H1 (cell line): ENCODE results near the gene UCP2. TPM values are rescaled to one million over a fixed set of nuclear protein-coding genes. Genes with fewer than 3 reads are reported as not detected.

Experiments
- CTCF ChIA-PET: fragments of 300-600 bp; sonication (Branson Sonifier 250); formaldehyde crosslinking; loops from one replicate; lab custom pipeline; 2021; ENCODE audit not compliant: partially characterized antibody; lab: Charles Lee
- POLR2A ChIA-PET: fragments of 300-600 bp; sonication (Branson Sonifier 250); formaldehyde crosslinking; loops from one replicate; lab custom pipeline; 2021; ENCODE audit warnings: inconsistent platforms; ENCODE audit not compliant: partially characterized antibody; lab: Charles Lee
- DNase-seq, 2 experiments: peaks; one replicate each; pipeline versions ENCODE4 v3.0.0 to v3.0.0-alpha.2; 2010 to 2022; ENCODE audit warnings: low spot score in 2 of 2, low read depth in 1 of 2, mixed read lengths in 1 of 2
- FAIRE-seq: peaks from 2 replicates; lab custom pipeline; 2011; peaks lifted over from hg19 to GRCh38; lab: Jason Lieb, UNC
- H2AFZ ChIP-seq: 2 replicates; pipeline ENCODE4 v1.8.1; 2012; ENCODE audit warnings: low read length, inconsistent platforms
- H2AK5ac ChIP-seq: 2 replicates; pipeline ENCODE4 v1.6.1; 2013; ENCODE audit warnings: low read depth, low read length
- H2BK120ac ChIP-seq: replicated peaks from 2 replicates; pipeline ENCODE3; 2013; ENCODE audit warnings: low read depth, low read length, inconsistent platforms
- H2BK12ac ChIP-seq: 2 replicates; pipeline ENCODE4 v1.6.1; 2013; ENCODE audit warnings: low read depth, low read length
- H2BK15ac ChIP-seq: 2 replicates; pipeline ENCODE4 v1.6.1; 2013; ENCODE audit warnings: low read length
- H2BK20ac ChIP-seq: 2 replicates; pipeline ENCODE4 v1.6.1; 2013; ENCODE audit warnings: low read length
- H2BK5ac ChIP-seq: 2 replicates; pipeline ENCODE4 v1.6.1; 2013; ENCODE audit warnings: low read depth, low read length
- H3K14ac ChIP-seq: 2 replicates; pipeline ENCODE4 v1.6.1; 2013; ENCODE audit warnings: inconsistent platforms; ENCODE audit not compliant: insufficient read length
- H3K18ac ChIP-seq: 2 replicates; pipeline ENCODE4 v1.6.1; 2013; ENCODE audit warnings: low read length; ENCODE audit errors: extremely low read depth
- H3K23ac ChIP-seq: 2 replicates; pipeline ENCODE4 v1.6.1; 2013; ENCODE audit warnings: inconsistent platforms; ENCODE audit not compliant: insufficient read length
- H3K23me2 ChIP-seq: 2 replicates; pipeline ENCODE4 v1.6.1; 2013; ENCODE audit warnings: low read depth, low read length
- H3K27ac ChIP-seq: 2 replicates; pipeline ENCODE4 v1.6.1; 2011; ENCODE audit warnings: low read depth, low read length, inconsistent platforms
- H3K27me3 ChIP-seq, 4 experiments: replicated peaks in 1 of 4; 1 replicate in 1 of 4; 2 replicates in 3 of 4; pipeline versions ENCODE4 v1.6.1 to v1.8.1; 2011 to 2013; ENCODE audit warnings: low read length in 3 of 4, mild to moderate bottlenecking in 3 of 4, inconsistent platforms in 2 of 4, mixed read lengths in 2 of 4, moderate library complexity in 1 of 4; ENCODE audit not compliant: control insufficient read depth in 3 of 4, insufficient read depth in 3 of 4; ENCODE audit errors: extremely low read depth in 1 of 4
- H3K36me3 ChIP-seq, 4 experiments: 2 replicates each; pipeline versions ENCODE4 v1.6.1 to v1.8.1; 2011 to 2013; ENCODE audit warnings: mild to moderate bottlenecking in 4 of 4, low read length in 3 of 4, moderate library complexity in 2 of 4, control low read depth in 1 of 4, inconsistent platforms in 1 of 4; ENCODE audit not compliant: insufficient read depth in 4 of 4, control insufficient read depth in 2 of 4
- H3K4ac ChIP-seq: replicated peaks from 2 replicates; pipeline ENCODE3; 2013; ENCODE audit warnings: low read length, low read depth, mixed read lengths, inconsistent platforms; ENCODE audit not compliant: insufficient read length
- H3K4me1 ChIP-seq, 4 experiments: replicated peaks in 1 of 4; 1 replicate in 1 of 4; 2 replicates in 3 of 4; pipeline versions ENCODE4 v1.6.1 to v1.8.1; 2011 to 2013; ENCODE audit warnings: low read length in 3 of 4, inconsistent platforms in 2 of 4, mixed read lengths in 1 of 4; ENCODE audit not compliant: insufficient read depth in 4 of 4, control insufficient read depth in 3 of 4
- H3K4me2 ChIP-seq, 2 experiments: 2 replicates each; pipeline versions ENCODE4 v1.6.1 to v1.8.1; 2011 to 2013; ENCODE audit warnings: low read depth in 2 of 2, low read length in 2 of 2, control low read depth in 1 of 2, inconsistent platforms in 1 of 2, mild to moderate bottlenecking in 1 of 2; ENCODE audit not compliant: insufficient read depth in 1 of 2
- H3K4me3 ChIP-seq, 4 experiments: fragments of 200-600, 300-600 bp in 1 of 4; sonication (generic), shearing (Covaris generic), sonication (Bioruptor Twin) in 1 of 4; 2 replicates each; pipeline versions ENCODE4 v1.5.1 to v1.8.1; 2011 to 2016; ENCODE audit warnings: low read length in 4 of 4, low read depth in 3 of 4, control low read depth in 2 of 4, inconsistent platforms in 2 of 4, mild to moderate bottlenecking in 2 of 4, mixed read lengths in 1 of 4, moderate library complexity in 1 of 4; ENCODE audit not compliant: insufficient read depth in 2 of 4; ENCODE audit errors: extremely low read depth in 1 of 4
- H3K56ac ChIP-seq: replicated peaks from 2 replicates; pipeline ENCODE3; 2013; ENCODE audit warnings: low read depth, mild to moderate bottlenecking, mixed read lengths, low read length, inconsistent platforms; ENCODE audit not compliant: insufficient read length
- H3K79me1 ChIP-seq: 2 replicates; pipeline ENCODE4 v1.6.1; 2013; ENCODE audit warnings: low read depth, low read length, control low read depth
- H3K79me2 ChIP-seq, 2 experiments: 2 replicates each; pipeline versions ENCODE4 v1.6.1 to v1.8.1; 2012 to 2013; ENCODE audit warnings: low read length in 2 of 2, mild to moderate bottlenecking in 2 of 2, inconsistent platforms in 1 of 2; ENCODE audit not compliant: insufficient read depth in 2 of 2, control insufficient read depth in 1 of 2
- H3K9ac ChIP-seq, 4 experiments: replicated peaks in 1 of 4; 1 replicate in 1 of 4; 2 replicates in 3 of 4; pipeline versions ENCODE4 v1.6.1 to v1.8.1; 2011 to 2013; ENCODE audit warnings: low read depth in 3 of 4, low read length in 3 of 4, control low read depth in 2 of 4, mild to moderate bottlenecking in 2 of 4, moderate library complexity in 2 of 4, inconsistent platforms in 1 of 4; ENCODE audit errors: extremely low read depth in 1 of 4
- H3K9me3 ChIP-seq, 2 experiments: 2 replicates each; pipeline versions ENCODE4 v1.6.1 to v1.8.1; 2012 to 2013; ENCODE audit warnings: mild to moderate bottlenecking in 2 of 2, moderate library complexity in 2 of 2, control low read depth in 1 of 2, inconsistent platforms in 1 of 2, low read depth in 1 of 2, low read length in 1 of 2, mixed read lengths in 1 of 2; ENCODE audit not compliant: insufficient read depth in 2 of 2
- H4K20me1 ChIP-seq, 2 experiments: replicated peaks in 1 of 2; 2 replicates each; pipeline versions ENCODE3 to v1.8.1; 2011 to 2013; ENCODE audit warnings: inconsistent platforms in 2 of 2, low read length in 2 of 2, mild to moderate bottlenecking in 1 of 2; ENCODE audit not compliant: insufficient read depth in 2 of 2, control insufficient read depth in 1 of 2
- H4K5ac ChIP-seq: 2 replicates; pipeline ENCODE4 v1.6.1; 2013; ENCODE audit warnings: low read length, low read depth, mixed read lengths, inconsistent platforms; ENCODE audit not compliant: insufficient read length
- H4K8ac ChIP-seq: 2 replicates; pipeline ENCODE4 v1.8.0; 2013; ENCODE audit warnings: mild to moderate bottlenecking, moderate library complexity, low read length, inconsistent platforms; ENCODE audit not compliant: insufficient read depth; ENCODE audit errors: extremely low read depth
- H4K91ac ChIP-seq: replicated peaks from 2 replicates; pipeline ENCODE3; 2013; ENCODE audit warnings: low read length, mixed read lengths, inconsistent platforms; ENCODE audit not compliant: insufficient read length
- CEBPB ChIP-seq: IDR thresholded peaks from 2 replicates; pipeline ENCODE4 v1.6.1; 2012; ENCODE audit warnings: low read depth, low read length
- EP300 ChIP-seq, 2 experiments: IDR thresholded peaks; 1 replicate in 1 of 2; 2 replicates in 1 of 2; pipeline ENCODE4 v1.6.1; 2011 to 2012; ENCODE audit warnings: low read depth in 2 of 2, low read length in 2 of 2, mild to moderate bottlenecking in 2 of 2, borderline replicate concordance in 1 of 2, inconsistent platforms in 1 of 2, moderate library complexity in 1 of 2
- EZH2 ChIP-seq: fragments of 200-600 bp; sonication (generic); IDR thresholded peaks from 2 replicates; pipeline ENCODE4 v1.7.1; 2012; ENCODE audit warnings: low read depth, mild to moderate bottlenecking, moderate library complexity, low read length, inconsistent platforms; ENCODE audit not compliant: severe bottlenecking
- JUN ChIP-seq: IDR thresholded peaks from 2 replicates; pipeline ENCODE4 v1.6.1; 2011; ENCODE audit warnings: low read depth, mild to moderate bottlenecking, improper control_type of control experiment, low read length
- NANOG ChIP-seq: IDR thresholded peaks from 2 replicates; pipeline ENCODE4 v1.6.1; 2011; ENCODE audit warnings: low read length, low read depth, mild to moderate bottlenecking, inconsistent platforms; ENCODE audit not compliant: insufficient read depth, poor library complexity, severe bottlenecking
- PHF8 ChIP-seq: fragments of 200-600 bp; sonication (generic); conservative IDR thresholded peaks from 2 replicates; pipeline ENCODE4 v1.7.1; 2012; ENCODE audit warnings: low read depth, mild to moderate bottlenecking, inconsistent platforms, low read length, moderate library complexity
- POLR2A ChIP-seq, 2 experiments: IDR thresholded peaks; 1 replicate in 1 of 2; 2 replicates in 1 of 2; pipeline ENCODE4 v1.6.1; 2011; ENCODE audit warnings: low read depth in 2 of 2, low read length in 2 of 2, mild to moderate bottlenecking in 2 of 2; ENCODE audit errors: control extremely low read depth in 1 of 2
- RAD21 ChIP-seq, 2 experiments: IDR thresholded peaks in 1 of 2; conservative IDR thresholded peaks in 1 of 2; 2 replicates each; pipeline ENCODE4 v1.6.1; 2011; ENCODE audit warnings: low read depth in 2 of 2, low read length in 2 of 2, improper control_type of control experiment in 1 of 2, inconsistent platforms in 1 of 2, mild to moderate bottlenecking in 1 of 2, moderate library complexity in 1 of 2
- RBBP5 ChIP-seq: IDR thresholded peaks from 2 replicates; pipeline ENCODE4 v1.7.1; 2012; ENCODE audit warnings: low read depth, mild to moderate bottlenecking, inconsistent platforms, low read length, moderate library complexity, borderline replicate concordance
- RNF2 ChIP-seq: fragments of 200-900, 300-1000 bp; sonication (generic); IDR thresholded peaks from 2 replicates; pipeline ENCODE4 v1.7.1; 2016; ENCODE audit warnings: borderline replicate concordance, low read depth, mild to moderate bottlenecking, antibody characterized with exemption, low read length; ENCODE audit not compliant: poor library complexity, severe bottlenecking; ENCODE audit errors: missing control alignments
- TAF1 ChIP-seq: IDR thresholded peaks from 2 replicates; pipeline ENCODE4 v1.6.1; 2011; ENCODE audit warnings: mild to moderate bottlenecking, low read depth, low read length
- WGBS, 2 experiments: shearing (Covaris generic) in 1 of 2; methylation state at CpG; one replicate each; pipeline versions ENCODE4 v1.1.6 to v1.1.7; 2013 to 2015; ENCODE audit warnings: low lambda C conversion rate in 2 of 2, mixed read lengths in 2 of 2, inconsistent platforms in 1 of 2, low coverage in 1 of 2, missing lambda C conversion rate in 1 of 2; ENCODE audit not compliant: insufficient replicate concordance in 2 of 2, insufficient coverage in 1 of 2, insufficient read length in 1 of 2; ENCODE audit errors: extremely low coverage in 1 of 2, missing lambda C conversion rate in 1 of 2; 5-methylcytosine and 5-hydroxymethylcytosine counted together
- polyA plus RNA-seq, 7 experiments: library from polyadenylated mRNA; depleted of rRNA in 3 of 7; stranded (reverse) in 5 of 7; unstranded in 2 of 7; fragments of >200 nt in 5 of 7; fragments of 200-250 nt in 2 of 7; gene quantifications; 1 replicate in 5 of 7; 2 replicates in 1 of 7; 4 replicates in 1 of 7; pipeline versions ENCODE4 v1.2.1 to v1.2.3, GENCODE V29; 2011 to 2013; ENCODE audit warnings: missing spikeins in 2 of 7, mixed read lengths in 2 of 7
- total RNA-seq: library from RNA; stranded (reverse); fragmentation: NEBNext Ultra II Directional; extraction: Animal tissue kit (Norgen Biotek cat#: 25700); gene quantifications from 2 replicates; pipeline ENCODE4 v1.2.1, GENCODE V29; 2021
- TF ChIP-seq, protein P1 (sequence below): IDR thresholded peaks from 2 replicates; pipeline ENCODE4 v1.6.1; 2011; ENCODE audit warnings: low read depth, mild to moderate bottlenecking, low read length; ENCODE audit not compliant: insufficient read depth

UCP2 gene
- total and polyA plus RNA-seq, 2 of the 8 experiments (the other 6 are each of a cell fraction or from before 2014, with no cell fraction given): 46.2 to 55.2 TPM

DNA sequence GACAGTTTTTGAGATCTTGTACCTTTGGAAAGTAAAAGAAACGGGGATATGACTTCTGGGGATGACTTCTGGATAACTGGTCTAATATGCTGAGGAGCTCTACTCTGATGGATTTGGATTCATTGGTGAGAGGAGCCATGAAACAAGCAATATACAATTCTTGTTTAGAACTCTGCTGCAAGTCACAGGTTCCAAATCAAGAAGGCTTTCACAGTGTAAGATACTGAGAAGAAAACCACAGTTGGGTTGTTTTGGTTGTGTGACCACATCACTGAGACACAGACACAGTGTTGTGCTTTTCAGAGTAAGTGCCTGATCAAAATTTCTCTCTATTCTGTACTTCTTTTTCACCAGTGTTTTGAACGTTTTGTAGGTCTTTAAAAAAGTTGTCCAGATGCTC, 13.1 kb upstream of the UCP2 start:
- Histone ChIP-seq H3K9me3 (no peaks in the 10 kb centered on the region), H4K20me1 (no peaks in the 10 kb centered on the region), H3K23ac (no peak overlapping the region), H2BK12ac (no peak overlapping the region), H3K4ac (no peak overlapping the region), H2BK15ac (no peak overlapping the region), H2BK5ac (no peak overlapping the region), H4K8ac (no peak overlapping the region), H3K4me3 (no peak overlapping the region), H3K9ac (no peak overlapping the region), H4K5ac (no peak overlapping the region), H3K4me1 (peaks cover 0 to 4% (median 0%) of the 10 kb centered on the region in 4 experiments; a peak in 1 of 7 replicates), H3K4me2 (no peak overlapping the region), H3K79me1 (no peaks in the 10 kb centered on the region), H2AK5ac (no peak overlapping the region), H3K14ac (no peak overlapping the region)
- ChIA-PET CTCF (interaction anchor here (0.6 to 1.3 kb wide), 2 partner anchors 10 to 30 kb away, joined by 3 to 4 read pairs; no protein-coding TSS in a partner anchor), POLR2A (no interaction called here)
- no peak for DNase-seq
- WGBS, 2 experiments: 75% methylated on average over 2 of the region's 2 CpGs; no CpG with 5 or more reads in 1 of the 2 experiments
- TF ChIP-seq POLR2A (IDR thresholded peaks at IDR 0.05; ENCODE audit: control extremely low read depth in 1 of 2, low read depth in 2 of 2, low read length in 2 of 2) (no peak), CEBPB (no peak), RNF2 (no peak), RAD21 (IDR thresholded peaks at IDR 0.05 in 1 of 2, conservative IDR thresholded peaks at IDR 0.05 in 1 of 2; ENCODE audit: low read depth in 2 of 2, low read length in 2 of 2) (no peak), RBBP5 (no peak), EZH2 (no peak), TAF1 (no peak), NANOG (no peak), EP300 (IDR thresholded peaks at IDR 0.05; ENCODE audit: borderline replicate concordance in 1 of 2, low read depth in 2 of 2, low read length in 2 of 2) (no peak), PHF8 (no peak), JUN (no peak)
- TF ChIP-seq, protein P1, sequence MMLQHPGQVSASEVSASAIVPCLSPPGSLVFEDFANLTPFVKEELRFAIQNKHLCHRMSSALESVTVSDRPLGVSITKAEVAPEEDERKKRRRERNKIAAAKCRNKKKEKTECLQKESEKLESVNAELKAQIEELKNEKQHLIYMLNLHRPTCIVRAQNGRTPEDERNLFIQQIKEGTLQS: no peak
- TF ChIP-seq, all 59 proteins: peak for 0
- Histone ChIP-seq H3K23me2 (no peaks in the 10 kb centered on the region), H3K79me2 (no peaks in the 10 kb centered on the region), H4K91ac (no peak overlapping the region), H3K36me3 (no peaks in the 10 kb centered on the region), H2BK120ac (no peak overlapping the region), H3K27ac (no peak overlapping the region), H3K18ac (no peak overlapping the region), H3K27me3 (no peaks in the 10 kb centered on the region), H2AFZ (no peak overlapping the region), H3K56ac (no peak overlapping the region), H2BK20ac (no peak overlapping the region)
- no peak for FAIRE-seq
